Smooth muscle cell (in vitro differentiated cells): ENCODE data around the gene PCID2. TPM values are rescaled to one million over a fixed set of nuclear protein-coding genes. Genes with fewer than 3 reads are reported as not detected.

Experiments used
- DNase-seq: peaks from one replicate; lab custom pipeline; 2025; ENCODE audit not compliant: unreplicated experiment; lab: John Stamatoyannopoulos, UW
- H2AFZ ChIP-seq: fragments of 200-600 bp; sonication (generic); 2 replicates; pipeline ENCODE4 v1.6.0; 2016; ENCODE audit warnings: antibody characterized with exemption, low read depth, mild to moderate bottlenecking
- H3F3A ChIP-seq: fragments of 200-600 bp; sonication (generic); 2 replicates; pipeline ENCODE4 v1.6.0; 2017; ENCODE audit warnings: antibody characterized with exemption, low read depth
- H3K27ac ChIP-seq: fragments of 200-600 bp; sonication (generic); 2 replicates; pipeline ENCODE4 v1.5.1; 2016; ENCODE audit warnings: low read depth, mild to moderate bottlenecking
- H3K27me3 ChIP-seq: fragments of 200-600 bp; sonication (generic); 2 replicates; pipeline ENCODE4 v1.6.1; 2016; ENCODE audit warnings: low read depth, mild to moderate bottlenecking
- H3K36me3 ChIP-seq: fragments of 200-600 bp; sonication (generic); 2 replicates; pipeline ENCODE4 v1.5.1; 2016; ENCODE audit warnings: low read depth
- H3K4me1 ChIP-seq: fragments of 200-600 bp; sonication (generic); 2 replicates; pipeline ENCODE4 v1.5.1; 2016; ENCODE audit warnings: low read depth
- H3K4me2 ChIP-seq: fragments of 200-600 bp; sonication (generic); 2 replicates; pipeline ENCODE4 v1.6.0; 2016; ENCODE audit warnings: mild to moderate bottlenecking
- H3K4me3 ChIP-seq: fragments of 200-600 bp; sonication (generic); 2 replicates; pipeline ENCODE4 v1.5.1; 2016; ENCODE audit warnings: mild to moderate bottlenecking
- H3K79me2 ChIP-seq: fragments of 200-600 bp; sonication (generic); 2 replicates; pipeline ENCODE4 v1.6.0; 2016; ENCODE audit warnings: low read depth, mild to moderate bottlenecking
- H3K9ac ChIP-seq: fragments of 200-600 bp; sonication (generic); 2 replicates; pipeline ENCODE4 v1.6.0; 2016; ENCODE audit warnings: low read depth
- H3K9me3 ChIP-seq: fragments of 200-600 bp; sonication (generic); replicated peaks from 2 replicates; pipeline ENCODE4 v1.5.1; 2016; ENCODE audit warnings: low read depth
- H4K20me1 ChIP-seq: fragments of 200-600 bp; sonication (generic); 2 replicates; pipeline ENCODE4 v1.6.0; 2016; ENCODE audit warnings: low read depth
- CTCF ChIP-seq: fragments of 200-600 bp; sonication (generic); IDR thresholded peaks from 2 replicates; pipeline ENCODE4 v1.5.1; 2017; ENCODE audit warnings: borderline replicate concordance, mild to moderate bottlenecking, antibody characterized with exemption; ENCODE audit not compliant: insufficient read depth, poor library complexity, severe bottlenecking
- WGBS: methylation state at CpG from one replicate; pipeline ENCODE4 v1.1.7; 2016; ENCODE audit warnings: low lambda C conversion rate; 5-methylcytosine and 5-hydroxymethylcytosine counted together
- polyA plus RNA-seq: library from polyadenylated mRNA; unstranded; fragments of >200 nt; fragmentation: Nextera tagmentation; extraction: Ambion mirVana; gene quantifications from 2 replicates; pipeline ENCODE4 v1.2.1, GENCODE V29; 2016
- total RNA-seq: library from RNA; depleted of rRNA; stranded (reverse); fragments of >200 nt; gene quantifications from 2 replicates; pipeline ENCODE4 v1.2.3, GENCODE V29; 2014

The PCID2 gene
- total and polyA plus RNA-seq, 2 experiments from 2014 or later = 27.1 to 32.5 TPM

GRCh38 chr13:113182046-113182445, 26.4 kb downstream of the PCID2 start:
- no peaks in the 10 kb centered on the region for H3K9me3 ChIP-seq
- H3K27ac ChIP-seq = no peak overlapping the region
- H3K4me2 ChIP-seq = no peak overlapping the region
- H3K4me3 ChIP-seq = no peak overlapping the region
- no peaks in the 10 kb centered on the region for H3K79me2 ChIP-seq
- DNase-seq = no peak
- TF ChIP-seq CTCF = no peak
- no peaks in the 10 kb centered on the region for H3K27me3 ChIP-seq
- peaks cover 16% of the 10 kb centered on the region for H3K4me1 ChIP-seq
- H3K36me3 ChIP-seq = peaks cover 12% of the 10 kb centered on the region
- H3F3A ChIP-seq = no peaks in the 10 kb centered on the region
- H2AFZ ChIP-seq = no peak overlapping the region
- no peaks in the 10 kb centered on the region for H4K20me1 ChIP-seq
- H3K9ac ChIP-seq = no peak overlapping the region
- 96% methylated on average over 4 of the region's 4 CpGs for WGBS

GRCh38 chr13:113179374-113180230, 28.9 kb downstream of the PCID2 start:
- Histone ChIP-seq H3F3A (no peaks in the 10 kb centered on the region), H3K9me3 (no peaks in the 10 kb centered on the region), H3K36me3 (peaks cover 12% of the 10 kb centered on the region), H3K4me2 (no peak overlapping the region), H3K27me3 (no peaks in the 10 kb centered on the region), H3K4me1 (peaks cover 16% of the 10 kb centered on the region), H4K20me1 (no peaks in the 10 kb centered on the region), H3K4me3 (no peak overlapping the region), H3K79me2 (no peaks in the 10 kb centered on the region), H3K9ac (no peak overlapping the region), H3K27ac (no peak overlapping the region), H2AFZ (no peak overlapping the region)
- TF ChIP-seq CTCF = no peak
- 93% methylated on average over 28 of the region's 28 CpGs for WGBS
- no peak for DNase-seq

GRCh38 chr13:113178896-113179167, 29.6 kb downstream of the PCID2 start:
- Histone ChIP-seq H4K20me1 (no peaks in the 10 kb centered on the region), H3K27me3 (no peaks in the 10 kb centered on the region), H3K36me3 (peaks cover 12% of the 10 kb centered on the region), H3K4me3 (no peak overlapping the region), H3K4me2 (no peak overlapping the region), H2AFZ (no peak overlapping the region), H3K9ac (no peak overlapping the region), H3K79me2 (no peaks in the 10 kb centered on the region), H3F3A (no peaks in the 10 kb centered on the region), H3K27ac (no peak overlapping the region), H3K9me3 (no peaks in the 10 kb centered on the region), H3K4me1 (peaks cover 16% of the 10 kb centered on the region)
- no peak for DNase-seq
- TF ChIP-seq CTCF = no peak
- 95% methylated on average over 3 of the region's 3 CpGs for WGBS
